RCC 7860 (cell line): ENCODE data around the gene NUP210L.
A peak's percentile ranks its signal among the peaks of the same experiment; 100 is the strongest.

Experiments used
- DNase-seq: peaks from one replicate; pipeline ENCODE4 v3.0.0-alpha.2; 2015; ENCODE audit warnings: low spot score
- FAIRE-seq: peaks from 2 replicates; lab custom pipeline; 2012; peaks lifted over from hg19 to GRCh38; lab: Jason Lieb, UNC

NUP210L gene

DNA sequence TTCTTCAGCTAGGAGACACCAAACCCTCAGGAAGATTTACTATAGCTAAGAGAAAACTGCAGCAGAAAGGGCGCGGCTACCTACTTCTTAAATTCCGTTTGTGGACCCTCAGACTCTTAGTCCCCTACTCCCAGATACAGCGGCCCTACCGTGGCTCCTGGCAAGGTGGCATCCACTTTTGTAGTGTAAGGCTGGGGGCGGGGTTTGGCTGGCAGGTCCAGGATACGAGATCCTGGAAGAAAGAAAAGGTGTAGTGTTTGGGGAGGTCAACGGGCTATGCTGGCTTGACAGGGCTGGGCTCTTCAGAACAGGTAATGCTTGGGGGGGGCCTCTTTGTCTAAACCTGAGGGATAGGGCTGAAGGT, 186.9 kb downstream of the NUP210L start:
- no peak for DNase-seq

DNA sequence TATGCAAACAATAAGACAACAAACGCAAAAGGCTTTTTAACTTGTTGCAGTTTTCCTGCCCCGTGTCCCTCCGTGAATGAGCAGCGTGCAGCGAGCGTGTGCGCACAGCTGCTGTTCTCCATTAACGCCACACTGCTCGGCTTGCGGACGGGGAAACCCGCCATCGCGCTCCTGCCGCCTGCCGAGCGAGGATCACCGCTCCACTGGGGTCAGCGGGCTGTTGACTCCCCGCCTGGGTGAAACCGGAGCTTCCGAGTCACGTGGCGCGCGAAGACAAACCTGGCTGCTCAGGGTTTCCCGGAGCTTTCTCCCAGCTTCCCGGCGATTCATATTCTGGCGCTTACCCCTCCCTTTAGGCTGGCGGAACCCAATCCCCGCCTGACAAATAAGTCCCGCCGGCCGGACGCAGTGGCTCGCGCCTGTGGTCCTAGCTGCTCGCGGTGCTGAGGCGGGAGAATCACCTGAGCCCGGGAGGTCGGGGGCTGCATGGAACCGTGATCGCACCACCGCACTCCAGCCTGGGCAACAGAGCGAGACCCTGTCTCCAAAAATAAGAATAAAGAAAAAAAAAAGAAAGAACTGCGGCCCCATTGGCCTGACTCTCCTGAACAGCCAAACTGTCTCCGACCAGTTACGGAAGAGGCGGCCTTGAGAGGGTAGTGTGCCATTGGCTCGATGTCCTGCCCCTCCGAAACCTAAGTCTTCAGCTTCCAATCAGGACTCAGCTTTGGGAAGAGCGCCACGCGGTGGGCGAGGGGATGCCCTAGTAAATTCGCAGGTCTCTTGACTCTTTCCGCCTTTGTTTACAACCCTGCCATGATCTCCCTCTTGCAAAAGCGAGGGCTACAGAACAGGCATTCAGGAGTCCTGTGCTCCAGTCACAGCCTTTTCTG, 187.5 kb downstream of the NUP210L start, which contains the start of gene CREB3L4:
Gene CREB3L4 (plus strand): TSS at position 796 of the 893 bp plus-strand sequence. CDS start 624 bp downstream, outside the sequence.
- DNase-seq: peak; percentile 92
- FAIRE-seq: peak; percentile 64

More for the DNA sequence above, 186.9 kb downstream of the NUP210L start:
- FAIRE-seq: no peak

GRCh38 chr1:153963850-153964331, 191.0 kb downstream of the NUP210L start:
- FAIRE-seq (no peak), DNase-seq (peak; percentile 44)

- FAIRE-seq: peak; percentile 63
- peak; percentile 94 for DNase-seq
These were observed 191.6 kb downstream of the NUP210L start, which contains the start of gene SLC39A1 for GRCh38 chr1:153963030-153963849. Gene SLC39A1 (minus strand): TSS chr1:153963537. CDS start chr1:153962715, 822 bp downstream.

GRCh38 chr1:153962088-153963029, 192.5 kb downstream of the NUP210L start:
- FAIRE-seq: peak; percentile 55
- peak; percentile 78 for DNase-seq

DNA sequence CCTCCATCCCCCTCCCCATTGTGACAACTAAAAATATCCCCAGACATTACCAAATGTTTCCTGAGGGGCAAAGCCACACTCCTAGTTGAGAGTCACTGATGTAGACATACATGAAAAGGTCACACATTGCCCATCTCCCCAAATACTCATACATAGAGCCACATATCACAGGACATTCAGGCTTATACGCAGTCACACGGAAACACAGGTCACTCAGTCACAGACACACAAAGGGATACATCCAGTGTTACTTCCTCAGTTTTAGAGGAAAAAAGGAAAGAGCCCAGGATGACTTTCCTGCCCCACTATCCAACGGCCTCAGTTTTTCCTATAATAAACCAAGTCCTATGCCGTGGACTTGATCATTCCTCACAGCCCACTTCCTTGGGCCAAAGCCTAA, 193.5 kb downstream of the NUP210L start:
- FAIRE-seq (no peak), DNase-seq (no peak)

DNA sequence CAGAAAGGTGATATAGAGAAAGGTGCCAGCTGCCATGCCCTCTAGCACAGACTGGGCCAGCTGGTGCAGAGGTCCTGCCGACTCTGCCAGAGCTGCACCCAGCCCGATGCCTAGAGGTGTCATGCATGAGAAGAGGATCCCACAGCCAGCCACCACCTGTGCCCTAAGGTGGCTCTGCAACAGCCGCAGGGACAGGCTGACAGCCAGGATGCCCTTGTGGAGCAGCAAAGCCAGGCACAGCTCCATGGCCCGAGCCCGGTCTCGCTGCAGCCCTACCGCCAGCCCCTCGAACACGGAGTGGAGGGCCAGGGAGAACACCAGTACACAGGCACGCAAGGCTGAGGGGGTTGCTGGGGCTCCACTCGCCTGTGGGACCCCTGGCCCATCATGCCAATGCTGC, 194.7 kb downstream of the NUP210L start:
- DNase-seq: no peak
- no peak for FAIRE-seq

DNA sequence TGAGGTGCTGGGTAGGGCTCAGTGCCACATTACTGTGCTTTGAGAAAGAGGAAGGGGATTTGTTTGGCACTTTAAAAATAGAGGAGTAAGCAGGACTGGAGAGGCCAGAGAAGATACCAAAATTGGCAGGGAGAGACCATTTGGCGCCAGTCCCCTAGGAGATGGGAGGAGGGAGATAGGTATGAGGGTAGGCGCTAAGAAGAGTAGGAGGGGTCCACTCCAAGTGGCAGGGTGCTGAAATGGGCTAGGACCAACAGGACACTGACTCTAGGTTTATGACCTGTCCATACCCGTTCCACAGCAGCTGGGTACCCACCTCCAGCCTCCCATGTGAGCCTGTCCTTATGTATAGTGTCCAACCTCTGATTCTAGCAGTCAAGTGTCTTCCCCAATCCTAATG, 195.4 kb downstream of the NUP210L start:
- no peak for FAIRE-seq
- DNase-seq: no peak

DNA sequence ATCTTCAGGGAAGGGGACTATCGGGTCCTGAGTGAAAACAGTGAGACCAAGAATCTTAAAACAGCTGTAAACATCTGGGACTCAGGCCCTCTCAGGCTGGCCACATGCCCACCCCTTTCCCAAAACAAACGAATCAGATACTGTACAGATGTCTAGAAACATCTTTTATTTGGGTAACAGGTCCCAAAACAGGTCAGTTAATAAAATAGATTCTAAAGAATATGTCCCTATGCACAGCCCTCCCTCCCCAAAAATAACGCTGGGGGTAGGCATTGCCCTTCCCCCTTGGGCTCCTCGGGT, 196.0 kb downstream of the NUP210L start:
- DNase-seq (no peak), FAIRE-seq (no peak)

GRCh38 chr1:153958111-153958960, 196.5 kb downstream of the NUP210L start, which contains the start of gene CRTC2:
Gene CRTC2 (minus strand): TSS chr1:153958612. CDS start chr1:153958497, 115 bp downstream.
- FAIRE-seq: peak; percentile 87
- DNase-seq: peak; percentile 97

DNA sequence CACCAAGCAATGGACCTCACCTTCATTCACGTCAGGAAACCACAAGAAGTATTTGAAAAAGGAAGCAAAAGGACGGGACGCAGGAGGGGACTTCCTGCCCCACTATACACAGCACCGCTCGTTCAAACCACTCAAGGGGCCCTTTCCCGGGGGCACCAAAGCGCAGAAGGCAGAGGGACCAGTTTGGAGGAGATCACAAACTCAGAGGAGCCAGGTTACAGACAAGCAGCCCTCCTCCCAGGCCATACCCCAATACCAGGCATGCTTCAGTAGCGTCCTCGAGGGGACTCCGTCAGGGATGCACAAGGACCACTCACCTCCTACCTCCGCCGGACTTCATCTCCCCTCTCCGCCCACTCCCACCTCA, 197.1 kb downstream of the NUP210L start:
- no peak for FAIRE-seq
- DNase-seq: no peak

- no peak for DNase-seq
- no peak for FAIRE-seq
These were observed 197.7 kb downstream of the NUP210L start for GRCh38 chr1:153956997-153957715.

DNA sequence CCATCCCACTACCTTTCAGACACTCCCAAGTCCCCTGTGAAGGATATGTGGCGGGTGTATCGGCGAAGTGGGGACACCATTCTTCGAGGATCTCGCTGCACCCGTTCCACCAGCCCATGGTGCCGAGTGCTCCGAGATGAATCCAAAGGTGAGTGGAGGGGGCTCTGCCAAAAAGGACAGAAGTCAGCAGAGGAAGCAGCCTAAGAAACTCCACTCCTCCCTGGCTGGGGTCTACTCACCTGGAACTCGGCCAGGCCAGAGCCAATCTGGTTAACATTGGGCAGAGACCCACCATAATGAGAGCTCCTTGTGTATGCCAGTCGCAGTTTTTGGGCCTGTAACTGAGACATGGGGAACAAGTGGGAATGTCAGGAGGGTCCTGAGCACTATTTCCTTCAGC, 200.0 kb downstream of the NUP210L start:
- DNase-seq (no peak), FAIRE-seq (no peak)

GRCh38 chr1:153953859-153954365, 201.0 kb downstream of the NUP210L start:
- FAIRE-seq (no peak), DNase-seq (no peak)

DNA sequence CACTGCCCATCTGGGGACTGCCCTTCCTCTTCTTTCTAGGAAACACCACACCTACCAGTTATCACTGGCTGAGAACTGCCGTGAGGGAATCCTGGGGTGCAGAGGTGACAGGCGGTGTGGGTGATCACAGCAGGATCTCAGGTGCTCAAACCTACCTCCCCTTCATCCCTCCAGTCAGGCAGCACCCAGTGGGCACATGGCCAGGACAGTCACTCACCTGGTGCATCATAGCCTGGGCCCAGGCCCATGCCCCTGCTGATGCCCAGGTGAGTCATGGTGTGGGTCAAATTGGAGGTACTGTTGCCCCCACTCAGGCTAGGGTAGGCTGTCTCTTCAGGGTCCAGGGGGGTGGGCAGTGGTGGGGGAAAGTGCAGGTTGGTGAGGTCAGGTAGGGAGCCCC, 203.1 kb downstream of the NUP210L start:
- no peak for DNase-seq

DNA sequence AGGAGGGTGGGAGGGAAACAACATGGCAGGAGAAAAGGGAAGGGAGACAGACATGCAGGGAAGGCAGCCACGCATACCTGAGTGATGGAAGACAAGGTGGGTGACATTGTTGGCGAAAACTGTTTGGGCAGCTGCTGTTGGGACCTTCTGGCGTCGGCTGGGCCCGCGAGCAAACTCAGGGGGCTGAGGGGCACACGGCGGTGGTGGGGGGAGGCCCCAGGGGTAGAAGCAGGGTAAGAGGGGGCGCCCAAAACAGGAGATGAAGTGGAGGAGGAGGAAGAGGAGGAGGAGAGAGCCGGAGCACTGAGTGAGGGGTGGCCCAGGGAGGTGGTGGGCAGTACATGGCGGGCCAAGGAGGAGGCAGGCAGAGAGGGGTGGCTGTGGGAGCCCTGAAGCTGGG, 203.7 kb downstream of the NUP210L start:
- FAIRE-seq (no peak), DNase-seq (no peak)

More for the DNA sequence above, 203.1 kb downstream of the NUP210L start:
- FAIRE-seq: no peak

GRCh38 chr1:153946622-153947241, 208.1 kb downstream of the NUP210L start, which contains the start of gene DENND4B:
Gene DENND4B (minus strand): TSS chr1:153946718. CDS start chr1:153944374, 2,344 bp downstream.
- FAIRE-seq: no peak

More at GRCh38 chr1:153946622-153947241, 208.1 kb downstream of the NUP210L start, which contains the start of gene DENND4B:
- peak; percentile 67 for DNase-seq
